Hematopoietic multipotent progenitor cell treated with erythropoietin and hydrocortisone succinate and interleukin-3 and kit ligand, for 15 days (in vitro differentiated cells): ENCODE data around the gene KDM2B.
"Not testable (repeated sequence)": the region's sequence is repeated elsewhere in the genome, so short reads cannot be mapped to it uniquely, and the experiment has no call there.

Experiments
- DNase-seq: peaks from one replicate; pipeline ENCODE4 v3.0.0-alpha.2; 2015; ENCODE audit warnings: low spot score

The KDM2B gene

DNA sequence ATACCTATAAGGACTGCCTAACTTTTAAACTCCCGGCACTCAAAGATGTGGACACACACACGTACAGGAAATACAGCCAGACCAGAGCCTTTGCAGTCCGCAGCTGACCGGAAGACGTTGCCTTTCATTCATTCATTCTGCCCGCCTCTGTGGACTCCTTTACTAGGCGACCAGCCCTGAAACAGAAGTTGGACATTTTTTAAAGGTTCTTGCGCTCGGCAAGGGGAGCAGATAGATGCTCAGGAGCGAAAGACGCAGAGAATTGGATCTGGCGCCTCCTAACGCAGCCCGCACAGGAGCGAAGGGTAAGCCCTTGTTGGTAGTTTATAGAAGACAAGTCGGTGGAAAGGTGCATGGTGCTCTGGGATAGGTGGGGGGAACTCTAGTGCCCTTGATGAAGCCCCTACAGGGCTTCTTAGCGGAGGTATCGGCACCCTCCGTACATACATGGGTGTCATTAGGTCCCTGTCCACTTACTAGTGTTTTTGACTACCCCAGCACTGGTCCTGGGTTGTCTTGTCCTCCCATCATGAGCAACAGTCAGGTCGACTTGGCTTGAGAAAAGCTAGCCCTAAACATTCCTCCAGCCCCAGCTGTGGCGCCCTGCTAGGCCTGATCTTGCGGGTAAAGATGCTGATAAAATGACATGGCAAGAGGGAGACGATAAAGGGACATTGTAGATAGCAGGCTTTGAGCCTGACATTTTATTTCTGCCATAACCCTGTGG is at the start of gene KDM2B:
TSS of gene KDM2B (minus strand) at position 65 of the 727 bp plus-strand sequence. CDS start 112 bp downstream, outside the sequence.
- peak; percentile 21 for DNase-seq

DNA sequence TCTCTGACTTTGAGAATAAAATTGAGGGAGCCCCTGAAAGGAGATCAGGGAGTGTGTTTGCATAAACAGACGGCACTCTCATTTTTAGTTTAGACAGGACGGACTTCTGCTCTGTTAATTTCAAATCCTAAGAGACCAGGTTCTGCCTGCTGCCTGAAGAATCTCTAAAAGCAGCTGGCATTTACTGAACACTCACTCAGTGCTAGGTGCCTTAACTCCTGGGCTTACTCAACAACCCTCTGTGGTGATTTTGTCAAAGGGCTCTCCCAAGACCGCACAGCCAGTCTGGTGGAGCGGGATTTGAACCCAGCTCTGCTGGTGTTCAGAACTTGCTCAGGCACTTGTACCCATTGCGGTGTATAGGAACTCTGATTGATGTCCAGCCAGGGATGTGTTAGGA is 47.7 kb upstream of the KDM2B start:
- DNase-seq, result no peak

DNA sequence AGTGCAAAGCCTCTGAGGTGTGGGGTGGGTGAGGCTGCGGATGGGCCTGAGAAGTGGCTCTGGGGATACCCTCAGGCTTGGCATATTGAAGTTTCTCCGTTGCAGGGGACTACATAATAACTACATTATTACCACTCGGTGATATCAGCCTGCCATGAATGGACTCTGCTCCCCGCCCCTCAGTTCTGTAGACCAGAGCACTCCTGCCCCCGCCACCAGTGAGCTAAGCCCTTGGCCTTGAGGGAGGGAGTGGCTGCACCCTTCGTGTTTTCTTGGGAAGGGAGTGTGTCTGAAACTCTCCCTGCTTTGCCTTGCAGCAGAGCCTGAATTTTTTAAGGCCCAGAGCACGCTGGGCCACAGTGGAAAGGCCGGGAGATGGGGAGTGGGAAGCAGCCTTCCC is 47.2 kb upstream of the KDM2B start:
- no peak for DNase-seq

DNA sequence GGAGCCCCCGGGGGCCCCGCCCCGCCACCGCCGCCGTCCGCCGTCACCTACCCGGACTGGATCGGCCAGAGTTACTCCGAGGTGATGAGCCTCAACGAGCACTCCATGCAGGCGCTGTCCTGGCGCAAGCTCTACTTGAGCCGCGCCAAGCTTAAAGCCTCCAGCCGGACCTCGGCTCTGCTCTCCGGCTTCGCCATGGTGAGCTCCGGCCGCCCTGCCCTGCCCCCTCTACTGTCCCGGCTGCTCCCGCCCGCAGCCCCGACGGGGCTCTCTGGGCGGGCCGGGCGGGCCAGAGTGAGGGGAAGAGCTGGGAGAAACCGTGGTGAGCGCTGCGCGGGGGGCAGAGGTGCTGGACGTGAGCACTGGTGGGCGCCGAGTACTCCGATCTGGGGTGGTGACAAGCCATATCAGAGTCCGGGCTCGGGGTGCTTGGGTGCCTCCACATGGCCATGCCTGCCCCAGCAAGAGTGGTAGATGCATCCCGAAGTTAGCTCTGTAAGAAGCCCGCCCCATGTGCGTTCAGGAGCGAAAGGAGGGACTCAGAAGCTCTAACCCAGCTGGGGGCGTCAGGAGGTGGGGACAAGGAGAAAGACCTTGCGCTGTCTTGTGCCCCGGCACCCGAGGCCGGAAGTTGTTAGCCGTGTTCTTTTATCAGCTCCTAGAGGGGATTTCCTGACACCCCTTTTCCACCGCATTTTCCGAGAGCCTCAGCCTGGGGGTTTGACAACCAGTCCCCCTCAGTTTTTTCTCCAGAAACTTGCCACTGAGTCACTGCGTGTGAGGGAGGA is 46.2 kb upstream of the KDM2B start:
- peak; percentile 18 for DNase-seq

DNA sequence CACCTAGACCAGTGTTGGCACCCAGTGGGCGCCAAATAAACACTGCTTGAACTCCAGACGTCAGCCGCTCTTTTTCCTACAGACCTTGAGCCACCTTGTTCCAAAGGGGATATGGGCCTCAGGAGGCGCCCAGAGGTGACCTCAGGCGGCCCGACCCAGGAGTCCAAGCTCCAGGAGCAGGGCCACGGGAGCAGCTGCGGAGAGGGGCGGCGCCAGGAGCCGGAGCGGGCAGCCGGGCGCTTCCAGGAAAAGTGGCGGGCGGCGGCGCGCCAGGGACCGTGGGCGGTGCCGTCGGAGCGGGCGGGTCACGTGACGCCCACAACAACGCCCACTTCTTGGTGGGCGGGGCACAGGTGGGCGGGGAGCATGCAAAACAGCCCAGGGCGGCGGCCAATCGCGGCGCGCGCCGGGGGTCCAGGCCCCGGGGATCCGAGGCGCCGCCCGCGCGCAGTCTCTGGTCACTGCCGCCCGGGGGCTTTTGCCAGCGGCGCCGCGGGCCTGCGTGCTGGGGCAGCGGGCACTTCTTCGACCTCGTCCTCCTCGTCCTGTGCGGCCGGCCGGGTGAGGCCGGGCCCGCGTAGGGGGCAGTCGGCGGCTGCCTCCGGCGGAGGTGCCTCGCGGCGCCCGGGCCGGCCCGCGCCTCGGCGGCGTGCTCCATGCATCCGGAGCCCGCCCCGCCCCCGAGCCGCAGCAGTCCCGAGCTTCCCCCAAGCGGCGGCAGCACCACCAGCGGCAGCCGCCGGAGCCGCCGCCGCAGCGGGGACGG is 45.4 kb upstream of the KDM2B start, which contains the start of gene ORAI1:
TSS of gene ORAI1 (plus strand) at position 444 of the 766 bp plus-strand sequence.
- DNase-seq, result peak; percentile 95

DNA sequence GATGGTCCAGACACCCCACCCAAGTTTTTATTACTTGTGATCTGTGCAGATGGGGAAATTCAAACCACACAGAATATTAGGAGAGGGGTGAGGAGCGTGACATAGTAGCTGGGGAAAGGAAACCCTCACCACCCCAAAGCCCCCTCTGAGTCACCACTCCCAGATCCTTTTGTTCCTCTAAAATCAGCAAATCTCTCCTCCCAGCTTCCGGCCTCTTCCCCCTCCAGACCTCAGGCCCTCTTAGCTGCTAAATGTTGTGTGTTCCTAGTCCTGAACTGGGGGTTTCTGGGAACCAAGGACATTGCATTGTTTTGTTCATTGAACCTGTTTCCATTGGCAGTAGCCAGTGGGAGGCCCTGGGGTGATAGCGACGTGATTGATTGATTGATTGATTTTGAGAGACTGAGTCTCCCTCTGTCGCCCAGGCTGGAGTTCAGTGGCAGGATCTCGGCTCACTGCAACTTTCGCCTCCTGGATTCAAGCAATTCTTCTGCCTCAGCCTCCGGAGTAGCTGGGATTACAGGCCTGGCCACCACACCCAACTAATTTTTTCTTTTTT is 39.6 kb upstream of the KDM2B start:
- DNase-seq, result no peak

DNA sequence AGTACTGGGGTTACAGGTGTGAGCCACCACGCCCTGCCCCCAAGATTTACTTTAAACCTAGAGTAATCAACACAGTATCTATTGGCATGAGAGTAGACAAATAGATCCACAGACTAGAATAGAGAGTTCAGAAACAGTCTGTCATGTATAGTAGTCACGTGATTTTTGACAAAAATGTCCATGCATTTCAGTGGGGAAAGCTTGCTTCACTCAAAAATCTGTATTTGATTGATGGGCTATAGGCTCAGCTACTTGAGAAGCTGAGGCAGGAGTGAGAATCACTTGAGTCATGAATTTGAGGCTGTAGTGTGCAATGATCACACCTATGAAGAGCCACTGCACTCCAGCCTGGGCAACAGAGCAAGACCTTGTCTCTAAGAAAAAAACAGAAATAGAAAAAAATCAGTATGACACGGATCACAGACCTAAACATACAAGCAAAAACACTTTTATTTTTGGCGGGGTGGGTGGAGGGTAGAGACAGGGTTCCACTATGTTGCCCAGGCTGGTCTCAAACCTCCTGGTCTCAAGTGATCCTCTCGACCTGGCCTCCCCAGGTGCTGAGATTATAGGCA is 37.9 kb upstream of the KDM2B start:
- DNase-seq, result no peak

DNA sequence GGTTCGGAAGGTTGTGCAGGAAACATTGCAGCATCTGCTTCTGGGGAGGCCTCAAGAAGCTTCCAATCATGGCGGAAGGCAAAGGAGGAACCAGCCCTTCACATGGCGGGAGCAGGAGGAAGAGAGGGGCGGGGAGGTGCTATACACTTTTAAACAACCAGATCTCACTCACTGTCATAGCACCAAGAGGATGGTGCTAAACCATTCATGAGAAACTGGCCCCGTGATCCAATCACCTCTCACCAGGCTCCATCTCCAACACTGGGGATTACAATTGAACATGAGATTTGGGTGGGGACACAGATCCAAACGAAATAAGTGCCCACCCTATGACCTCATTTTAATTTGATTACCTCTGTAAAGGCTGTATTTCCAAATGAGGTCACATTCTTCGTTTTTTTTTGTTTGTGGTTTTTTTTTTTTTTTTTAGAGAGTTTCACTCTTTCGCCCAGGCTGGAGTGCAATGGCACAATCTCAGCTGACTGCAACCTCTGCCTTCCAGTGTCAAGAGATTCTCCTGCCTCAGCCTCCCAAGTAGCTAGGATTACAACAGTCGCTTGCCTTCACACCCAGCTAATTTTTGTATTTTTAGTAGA is 34.1 kb upstream of the KDM2B start:
- DNase-seq, result no peak

DNA sequence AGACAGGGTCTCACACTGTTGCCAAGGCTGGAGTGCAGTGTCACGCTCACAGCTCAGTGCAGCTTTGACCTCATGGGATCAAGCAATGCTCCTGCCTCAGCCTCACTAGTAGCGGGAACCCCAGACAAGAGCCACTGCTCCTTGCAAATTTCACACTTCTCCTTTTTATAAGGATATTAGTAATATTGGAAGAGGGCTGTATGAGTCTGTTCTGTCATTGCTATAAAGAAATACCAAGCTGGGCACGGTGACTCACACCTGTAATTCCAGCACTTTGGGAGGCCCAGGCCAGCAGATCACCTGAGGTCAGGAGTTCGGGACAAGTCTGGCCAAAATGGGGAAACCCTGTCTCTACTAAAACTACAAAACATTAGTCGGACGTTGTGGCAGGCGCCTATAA is 32.6 kb upstream of the KDM2B start:
- no peak for DNase-seq

DNA sequence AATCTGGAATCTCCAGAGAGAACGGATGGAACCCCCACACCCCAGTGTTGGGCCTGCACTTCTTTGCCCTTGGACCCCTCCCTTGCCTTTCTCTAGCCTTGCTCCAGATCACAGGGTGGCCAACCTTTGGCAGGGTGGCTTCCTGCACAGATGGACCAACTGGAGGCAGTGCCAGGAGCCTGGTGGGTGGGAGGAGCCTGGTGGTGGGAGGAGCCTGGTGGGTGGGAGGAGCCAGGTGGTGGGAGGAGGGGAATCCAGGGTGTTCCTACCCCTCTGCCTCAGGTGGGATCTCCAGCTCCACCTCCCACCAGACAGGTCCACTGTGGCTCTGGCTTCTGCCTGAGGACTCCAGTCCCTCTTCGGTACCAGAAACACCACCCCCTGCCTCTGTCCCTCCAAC is 30.5 kb upstream of the KDM2B start:
- DNase-seq, result no peak

DNA sequence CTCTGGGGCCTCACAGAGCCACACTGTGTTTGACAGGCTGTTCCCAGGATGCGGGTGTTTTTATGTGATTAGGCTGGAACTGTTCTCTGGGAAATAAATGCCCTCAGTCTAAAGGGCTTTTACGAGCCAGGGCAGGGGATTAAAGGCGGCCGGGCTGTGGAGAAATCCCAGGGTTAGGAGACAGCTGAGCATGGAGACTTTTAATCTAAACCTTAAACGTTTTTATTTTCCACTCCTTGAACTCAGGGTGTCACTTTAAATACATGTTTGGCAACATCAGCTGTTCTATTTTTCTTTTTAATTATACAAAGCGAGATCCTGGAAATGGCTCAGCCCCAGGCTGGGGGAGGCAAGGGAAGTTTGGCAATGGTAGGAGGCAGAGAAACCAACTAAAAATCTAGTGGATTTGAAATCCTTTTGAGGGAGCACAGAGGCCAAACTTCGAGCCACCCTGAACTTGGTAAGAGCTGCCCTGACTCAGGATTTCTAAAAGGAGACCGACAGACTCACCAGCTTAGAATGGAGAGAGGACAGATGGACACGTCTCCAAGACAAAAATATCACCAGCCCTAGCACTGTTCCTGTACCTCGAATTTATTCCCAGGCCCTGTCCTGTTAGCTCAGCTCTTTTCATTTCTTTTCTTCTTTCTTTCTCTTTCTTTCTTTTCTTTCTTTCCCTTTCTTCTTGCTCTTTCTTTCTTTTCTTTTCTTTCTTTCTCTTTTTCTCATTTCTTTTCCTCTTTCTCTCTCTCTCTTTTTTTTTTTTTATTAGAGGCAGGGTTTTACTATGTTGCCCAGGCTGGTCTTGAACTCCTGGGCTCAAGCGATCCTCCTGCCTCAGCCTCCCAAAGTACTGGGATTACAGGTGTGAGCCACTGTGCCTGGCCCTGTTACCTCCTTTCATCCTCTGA is 29.7 kb upstream of the KDM2B start:
- no peak for DNase-seq

DNA sequence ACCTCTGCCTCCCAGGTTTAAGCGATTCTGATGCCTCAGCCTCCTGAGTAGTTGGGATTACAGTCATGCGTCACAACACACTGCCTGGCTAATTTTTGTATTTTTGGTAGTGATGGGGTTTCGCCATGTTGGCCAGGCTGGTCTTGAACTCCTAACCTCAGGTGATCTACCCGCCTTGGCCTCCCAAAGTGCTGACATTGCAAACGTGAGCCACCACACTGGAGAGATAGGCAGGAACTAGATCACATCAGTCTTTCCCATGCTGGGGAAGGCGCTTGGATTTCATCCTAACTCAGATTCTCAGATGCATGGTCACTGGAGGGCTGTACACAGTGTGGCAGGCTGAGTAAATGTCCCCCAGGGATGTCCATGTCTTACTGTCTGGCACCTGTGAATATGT is 27.5 kb upstream of the KDM2B start:
- no peak for DNase-seq

DNA sequence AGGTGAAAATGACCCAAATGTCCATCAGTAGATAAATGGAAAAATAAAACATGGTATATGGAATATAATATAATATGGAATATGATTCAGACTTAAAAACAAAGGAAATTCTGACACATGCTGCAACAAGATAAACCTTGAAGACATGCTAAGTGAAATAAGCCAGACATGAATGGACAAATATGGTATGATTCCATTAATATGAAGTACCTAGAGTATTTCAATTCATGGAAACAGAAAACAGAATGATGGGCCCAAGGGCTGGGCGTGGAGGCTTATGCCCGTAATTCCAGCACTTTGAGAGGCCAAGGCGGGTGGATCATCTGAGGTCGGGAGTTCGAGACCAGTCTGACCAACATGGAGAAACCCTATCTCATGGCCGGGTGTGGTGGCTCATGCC is 22.8 kb upstream of the KDM2B start:
- DNase-seq, result no peak

DNA sequence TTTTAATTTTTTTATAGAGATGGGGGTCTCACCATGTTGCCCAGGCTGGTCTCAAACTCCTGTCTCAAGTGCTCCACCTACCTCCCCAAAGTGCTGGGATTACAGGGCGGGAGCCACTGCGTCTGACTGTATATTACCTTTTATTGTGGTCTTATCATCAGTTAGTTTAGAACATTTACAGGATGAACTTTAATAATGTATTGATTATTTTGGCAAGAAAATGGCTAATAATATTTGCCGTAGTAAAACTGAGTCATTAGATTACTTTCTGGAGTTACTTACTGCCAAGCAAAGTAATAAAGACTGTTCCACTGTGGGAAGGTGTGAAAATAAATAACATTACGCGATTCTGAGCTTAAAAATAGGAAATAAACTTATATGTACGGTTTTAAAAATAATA is 21.9 kb upstream of the KDM2B start:
- DNase-seq, result no peak

DNA sequence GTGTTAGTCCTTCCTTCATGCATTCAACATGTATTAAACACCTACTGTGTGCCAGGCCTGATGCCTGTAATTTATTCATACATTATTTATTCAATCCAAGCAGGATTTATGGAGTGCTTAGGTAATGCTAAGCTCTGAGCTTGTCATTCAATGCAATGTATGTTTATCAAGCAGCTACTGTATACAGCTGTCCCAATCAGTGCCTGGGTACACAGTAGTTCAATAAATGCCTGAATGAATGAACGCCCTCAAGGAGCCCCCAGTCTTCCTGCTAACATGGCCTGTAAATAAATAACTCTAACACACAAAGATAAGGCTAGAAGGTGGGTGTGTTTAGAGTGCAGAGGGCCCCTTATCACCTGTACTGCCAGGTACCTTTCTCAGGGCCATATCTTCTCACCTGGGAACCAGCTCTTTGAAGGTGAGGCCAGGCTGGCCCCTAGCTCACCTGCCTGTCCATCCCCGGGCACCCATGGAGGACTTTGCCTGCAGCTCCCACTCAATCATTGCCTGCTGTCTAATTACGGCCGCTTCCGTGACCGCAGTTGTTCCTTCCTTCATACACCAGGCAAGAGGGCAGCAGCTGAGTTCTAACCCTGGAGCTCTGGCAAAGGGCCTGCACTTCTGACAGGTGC is 20.0 kb upstream of the KDM2B start:
- DNase-seq, result no peak

DNA sequence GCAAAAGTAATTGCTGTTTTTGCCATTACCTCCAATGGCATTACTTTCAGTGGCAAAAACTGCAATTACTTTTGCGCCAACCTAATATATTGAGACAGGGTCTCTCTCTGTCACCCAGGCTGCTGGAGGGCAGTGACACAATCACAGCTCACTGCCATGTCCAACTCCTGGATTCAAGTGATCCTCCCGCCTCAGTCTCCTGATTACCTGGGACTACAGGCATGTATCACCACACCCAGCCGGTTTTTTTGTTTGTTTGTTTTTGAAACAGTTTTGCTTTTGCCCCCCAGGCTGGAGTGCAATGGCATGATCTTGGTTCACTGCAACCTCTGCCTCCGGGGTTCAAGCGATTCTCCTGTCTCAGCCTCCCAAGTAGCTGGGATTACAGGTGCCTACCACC is 15.7 kb upstream of the KDM2B start:
- DNase-seq, result no peak

DNA sequence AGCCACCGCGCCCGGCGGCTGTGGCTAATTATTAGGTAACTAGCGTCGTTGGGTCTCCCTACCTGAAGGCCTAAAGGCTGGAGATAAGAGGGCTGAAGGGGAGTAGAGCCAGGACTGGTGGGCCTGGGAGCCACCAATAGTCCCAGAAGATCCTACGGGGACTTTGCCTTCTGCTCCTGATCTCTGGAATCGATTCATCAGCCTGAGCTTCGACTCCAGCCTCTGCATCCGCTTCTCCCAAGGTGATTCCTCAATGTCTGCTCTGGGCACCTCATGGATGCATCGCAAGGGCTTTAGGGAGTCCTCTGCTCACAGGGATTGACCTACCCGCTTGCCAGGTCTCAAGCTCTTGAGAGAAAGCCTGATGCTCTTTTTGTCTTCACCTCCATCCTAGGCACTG is 14.7 kb upstream of the KDM2B start:
- no peak for DNase-seq

DNA sequence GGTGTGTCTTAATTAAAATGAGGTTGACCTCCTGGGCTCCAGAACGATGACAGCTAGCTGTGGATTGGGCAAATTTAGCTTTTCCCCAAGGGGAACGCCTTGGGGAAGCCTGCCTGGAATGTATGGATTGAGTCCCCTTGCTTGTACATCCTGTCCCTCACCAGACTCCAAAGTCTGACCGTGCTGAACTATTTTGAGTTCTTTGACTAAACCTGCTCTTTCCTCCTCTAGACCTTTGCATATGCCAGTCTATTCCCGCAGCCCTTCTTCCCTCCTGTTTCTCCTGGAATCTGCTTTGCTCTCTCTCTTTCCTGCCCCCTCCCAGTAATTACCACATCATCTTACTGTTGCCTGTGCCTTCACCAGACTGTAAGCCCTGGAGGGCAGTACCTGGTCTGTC is 11.5 kb upstream of the KDM2B start:
- DNase-seq, result no peak

DNA sequence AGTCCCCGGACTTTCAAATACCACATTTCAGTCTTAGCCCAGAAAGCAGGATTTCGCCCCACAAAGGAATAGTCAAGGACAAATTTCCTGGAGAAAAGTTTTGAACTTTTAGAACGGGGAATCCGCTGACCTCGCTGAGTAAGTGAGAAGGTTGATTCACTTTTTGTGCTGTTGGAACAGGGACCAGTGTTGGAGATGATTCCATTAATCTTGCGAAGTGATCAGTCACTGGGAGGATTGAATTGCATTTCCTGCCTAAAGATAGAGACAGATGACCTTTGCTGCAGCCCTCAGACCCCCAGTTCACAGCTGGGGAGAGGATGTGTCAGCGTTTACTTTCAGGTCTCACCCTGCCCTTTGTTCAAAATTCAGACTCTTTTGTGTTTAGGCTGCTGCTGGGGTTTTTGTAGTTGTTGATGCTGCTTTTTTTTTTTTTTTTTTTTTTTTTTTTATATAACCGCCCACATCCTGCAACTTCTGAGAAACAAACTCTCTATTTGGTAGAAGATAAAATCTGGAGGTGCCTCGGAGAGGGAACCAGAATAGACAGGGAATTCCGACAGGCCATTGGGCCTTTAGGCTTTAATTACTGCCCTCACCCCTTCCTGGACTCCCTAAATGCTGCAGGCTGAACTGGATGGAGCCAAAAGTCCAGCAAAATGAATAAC is 9.8 kb upstream of the KDM2B start:
- no peak for DNase-seq

DNA sequence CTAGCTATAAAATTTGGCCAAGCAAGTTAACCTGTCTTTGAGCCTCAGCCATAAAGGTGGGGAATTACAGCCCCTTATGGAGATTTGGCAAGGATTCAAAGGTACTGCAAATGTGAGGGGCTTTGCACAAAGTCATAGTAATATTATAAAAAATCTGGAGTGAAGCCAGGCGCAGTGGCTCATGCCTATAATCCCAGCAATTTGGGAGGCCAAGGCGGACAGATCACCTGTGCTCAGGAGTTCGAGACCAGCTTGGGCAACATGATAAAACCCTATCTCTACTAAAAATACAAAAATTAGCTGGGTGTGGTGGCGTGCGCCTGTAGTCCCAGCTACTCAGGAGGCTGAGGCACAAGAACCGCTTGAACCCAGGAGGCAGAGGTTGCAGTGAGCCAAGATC is 4.1 kb upstream of the KDM2B start:
- DNase-seq, result not testable (repeated sequence)
